HG02798 (cell line): ENCODE data around the gene ZNF184.
A peak's percentile ranks its signal among the peaks of the same experiment; 100 is the strongest.

Source experiments
- ATAC-seq: cut with Tn5 transposase; IDR thresholded peaks from one replicate; pipeline ENCODE4 v1.9.1; 2021; ENCODE audit warnings: mild to moderate bottlenecking; ENCODE audit not compliant: unreplicated experiment, poor library complexity

The ZNF184 gene

DNA sequence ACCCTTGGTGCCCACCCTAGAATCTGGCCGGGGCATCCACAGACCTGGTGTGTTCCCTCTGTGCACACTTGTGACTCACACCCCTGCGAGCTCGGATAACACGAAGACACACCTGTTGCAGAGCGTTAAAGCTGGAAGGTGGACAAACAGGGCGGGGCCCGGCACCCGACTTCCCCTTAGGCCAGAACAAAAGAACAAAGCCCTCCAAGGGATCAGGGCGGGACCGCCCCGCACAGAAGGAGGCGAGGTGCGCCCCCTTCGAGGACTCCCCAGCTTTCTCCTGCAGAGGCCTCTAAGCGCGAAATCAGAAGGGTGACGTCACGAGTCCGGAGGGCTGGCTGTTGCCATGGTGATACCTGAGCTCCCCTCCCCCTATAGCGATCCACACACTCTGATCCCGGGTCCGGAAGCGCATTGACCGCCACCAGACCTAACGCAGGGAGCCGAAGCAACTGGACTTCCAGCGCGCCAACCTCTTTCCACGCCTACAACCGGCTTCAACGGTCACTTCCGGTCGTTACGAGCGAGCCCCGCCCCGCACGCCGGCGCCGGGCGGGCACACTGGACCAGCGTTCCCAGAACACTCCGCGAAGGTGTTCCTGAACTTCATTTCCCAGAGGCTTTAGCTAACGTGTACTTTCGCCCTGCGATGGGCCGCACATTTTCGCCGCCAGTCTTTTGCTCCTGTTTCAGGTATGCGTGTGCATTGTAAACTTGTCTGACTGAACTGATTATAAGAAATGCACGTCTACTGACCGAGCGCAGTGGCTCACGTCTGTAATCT lies at the start of gene ZNF184:
Gene ZNF184 (minus strand): TSS at position 489 of the 784 bp plus-strand sequence. CDS start 811 bp downstream, outside the sequence.
- ATAC-seq: peak; percentile 93

DNA sequence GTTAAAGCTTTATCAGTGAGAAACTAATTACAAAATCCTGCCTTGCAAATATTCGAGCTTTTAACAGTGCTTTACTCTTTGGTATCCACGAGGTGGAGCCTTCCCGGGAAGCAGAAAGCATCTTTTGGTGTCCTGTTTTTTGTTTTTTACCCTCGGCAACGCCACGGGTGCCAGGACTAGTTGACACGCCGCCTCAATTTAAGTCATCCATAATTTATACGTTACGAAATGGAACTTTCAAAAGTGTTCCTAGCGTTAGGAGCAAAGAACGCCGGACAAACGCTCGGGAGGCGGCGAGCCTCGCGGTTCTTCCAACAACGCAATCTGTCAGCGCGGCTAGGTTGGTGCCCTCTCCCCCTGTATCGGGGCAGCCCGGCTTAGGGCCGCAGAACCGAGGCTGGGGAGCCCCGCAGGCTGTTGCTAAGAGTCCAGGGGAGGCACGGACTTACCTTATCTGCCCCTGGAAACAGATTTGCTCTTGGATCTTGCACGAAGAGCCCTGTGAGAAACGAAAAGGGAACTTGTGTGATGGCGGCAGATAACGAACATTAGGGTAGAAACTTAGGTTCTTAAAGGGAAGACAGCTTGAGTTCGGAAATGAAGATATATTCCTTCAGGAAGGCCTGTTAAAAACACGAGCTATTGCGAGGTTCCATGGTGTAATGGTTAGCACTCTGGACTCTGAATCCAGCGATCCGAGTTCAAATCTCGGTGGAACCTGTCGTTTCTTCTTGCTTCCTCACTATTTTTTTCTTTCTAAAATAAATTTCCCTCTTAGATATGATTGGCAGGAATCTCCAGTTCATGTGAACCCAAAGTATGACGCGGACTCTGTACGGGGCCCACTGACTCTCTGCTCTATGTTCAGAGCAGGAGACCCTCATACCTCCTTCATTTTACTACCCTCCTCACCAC lies 46.2 kb upstream of the ZNF184 start:
- ATAC-seq: peak; percentile 70

DNA sequence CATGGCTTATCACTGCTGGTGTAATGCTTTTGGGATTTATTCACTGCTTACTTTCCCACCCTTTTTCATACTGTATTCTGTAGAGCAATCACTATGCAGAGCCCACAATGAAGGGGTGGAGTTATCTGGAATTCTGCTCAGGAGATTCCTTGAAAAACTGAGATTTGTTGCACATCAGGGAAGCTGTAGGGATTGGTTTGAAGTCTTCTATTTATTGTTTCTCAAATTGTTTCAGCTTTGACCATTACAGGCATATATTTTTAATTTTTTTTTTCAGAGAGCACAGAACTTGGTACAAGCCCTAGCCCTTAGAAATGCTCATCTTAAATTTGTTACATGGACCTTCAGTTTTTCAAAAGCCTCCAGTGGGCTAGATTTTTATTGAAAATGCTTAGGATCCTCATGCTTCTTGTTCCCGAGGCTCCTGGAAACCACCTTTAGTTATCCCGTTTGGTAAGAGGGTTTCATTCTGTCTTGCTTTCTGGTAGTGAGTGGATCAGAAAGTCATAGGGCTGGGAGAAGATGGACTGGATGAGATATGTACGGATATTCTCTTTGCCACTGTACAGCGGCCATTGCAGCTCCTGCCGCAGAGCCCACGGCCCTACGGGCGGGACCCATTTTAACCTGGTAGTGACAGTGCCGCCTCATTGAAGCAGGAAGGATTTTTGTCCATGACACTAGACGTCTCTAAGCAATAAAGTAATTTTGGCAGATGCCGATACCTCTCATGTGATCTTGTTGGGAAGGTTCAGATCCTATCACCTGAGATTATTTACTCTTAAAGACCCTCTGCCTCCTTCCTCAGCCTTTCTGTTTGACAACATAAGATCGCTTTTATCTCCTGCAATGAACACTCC lies 45.3 kb upstream of the ZNF184 start:
- ATAC-seq: no peak

DNA sequence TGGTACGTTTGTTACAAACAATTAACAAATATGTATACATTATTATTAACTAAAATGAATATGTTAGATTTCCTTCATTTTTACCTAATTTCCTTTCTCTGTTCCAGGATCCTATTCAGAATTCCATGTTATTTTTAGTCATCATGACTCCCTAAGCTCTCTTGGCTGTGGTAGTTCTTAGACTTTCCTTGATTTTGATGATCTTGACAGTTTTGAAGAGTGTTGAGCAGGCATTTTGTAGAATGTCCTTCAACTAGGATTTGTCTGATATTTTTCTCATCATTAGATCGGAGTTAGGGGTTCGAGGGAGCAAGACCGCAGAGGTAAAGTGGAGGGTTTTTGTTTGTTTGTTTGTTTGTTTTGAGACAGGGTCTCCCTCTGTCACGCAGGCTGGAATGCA lies 44.3 kb upstream of the ZNF184 start:
- ATAC-seq: no peak

DNA sequence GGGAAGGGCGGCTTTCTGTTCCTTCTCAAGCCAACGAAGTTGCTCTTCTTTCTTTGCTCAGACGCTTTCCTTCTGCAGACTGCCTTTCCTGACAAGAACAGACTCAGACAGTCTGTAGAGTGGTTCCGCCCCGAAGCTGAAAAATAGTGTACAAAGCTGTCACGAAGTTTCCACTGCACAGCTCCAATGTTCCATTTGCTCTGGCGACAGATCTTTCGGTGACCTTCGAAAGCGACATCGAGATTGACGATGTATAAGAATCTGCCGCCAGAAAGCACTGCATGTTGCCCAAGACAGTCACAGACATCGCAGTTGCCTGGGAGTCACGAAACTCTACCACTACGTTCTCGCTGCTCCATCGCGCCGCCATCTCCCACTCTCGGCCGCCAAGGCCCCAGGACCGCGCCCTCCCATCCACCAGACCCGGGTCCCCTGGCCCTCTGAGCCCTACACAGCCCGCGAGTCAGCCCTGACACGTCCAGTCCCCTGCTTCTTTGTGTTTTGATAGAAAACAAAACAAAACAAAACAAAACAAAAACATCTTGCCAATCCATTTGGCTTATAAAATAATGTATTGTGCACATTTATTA lies 42.1 kb upstream of the ZNF184 start:
- ATAC-seq: no peak

DNA sequence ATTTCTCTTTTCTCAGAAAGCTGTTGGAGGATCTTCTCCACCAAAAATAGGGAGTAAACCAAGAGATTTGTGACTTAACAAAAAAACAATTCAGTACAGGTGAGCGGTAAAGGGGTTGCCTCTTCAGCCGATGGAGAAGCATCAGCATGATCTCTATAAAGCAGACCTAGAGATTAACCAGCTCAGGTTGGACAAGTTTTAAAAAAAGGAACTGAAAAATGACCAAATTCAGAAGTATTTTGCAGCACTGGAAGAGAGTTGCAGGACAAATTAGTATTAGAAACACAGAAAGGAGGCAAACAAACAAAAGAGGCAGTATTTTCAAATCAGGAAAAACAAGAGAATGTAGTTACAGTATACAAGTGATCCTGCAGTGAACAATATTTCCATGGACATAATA lies 39.6 kb upstream of the ZNF184 start:
- ATAC-seq: no peak

DNA sequence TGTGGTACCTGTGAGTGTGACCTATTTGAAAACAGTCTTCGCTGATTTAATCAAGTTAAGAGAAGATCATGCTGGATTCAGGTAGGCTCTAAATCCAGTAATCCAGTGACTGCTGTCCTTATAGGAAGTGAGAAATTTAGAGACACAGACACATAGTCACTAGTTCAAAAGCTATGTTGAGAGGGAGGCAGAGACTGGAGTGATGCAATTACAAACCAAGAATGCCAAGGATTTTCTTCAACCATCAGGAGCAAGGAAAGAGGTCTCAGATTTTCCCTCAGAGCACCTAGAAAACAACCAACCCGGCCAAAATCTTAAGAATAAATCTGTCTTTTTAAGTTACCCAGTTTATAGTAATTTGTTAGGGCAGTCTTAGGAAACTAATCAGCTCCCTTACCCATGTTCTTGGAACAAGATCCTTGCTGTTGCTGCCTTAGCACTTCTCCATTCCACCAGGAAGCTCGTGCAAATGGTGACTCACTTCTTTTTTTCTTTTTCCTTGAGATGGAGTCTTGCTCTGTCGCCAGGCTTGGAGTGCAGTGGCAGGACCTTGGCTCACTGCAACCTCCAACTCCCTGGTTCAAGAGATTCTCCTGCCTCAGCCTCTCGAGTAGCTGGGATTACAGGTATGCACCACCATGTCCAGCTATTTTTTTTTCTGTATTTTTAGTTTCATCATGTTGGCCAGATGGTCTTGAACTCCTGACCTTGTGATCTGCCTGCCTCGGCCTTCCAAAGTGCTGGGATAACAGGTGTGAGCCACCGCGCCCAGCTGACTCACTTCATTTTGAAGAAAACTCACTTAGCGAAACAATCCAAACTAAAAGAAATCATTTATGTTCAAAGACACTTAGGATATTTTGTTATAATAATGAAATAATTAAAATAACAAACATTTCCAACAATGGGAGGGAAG lies 34.4 kb upstream of the ZNF184 start:
- no peak for ATAC-seq

DNA sequence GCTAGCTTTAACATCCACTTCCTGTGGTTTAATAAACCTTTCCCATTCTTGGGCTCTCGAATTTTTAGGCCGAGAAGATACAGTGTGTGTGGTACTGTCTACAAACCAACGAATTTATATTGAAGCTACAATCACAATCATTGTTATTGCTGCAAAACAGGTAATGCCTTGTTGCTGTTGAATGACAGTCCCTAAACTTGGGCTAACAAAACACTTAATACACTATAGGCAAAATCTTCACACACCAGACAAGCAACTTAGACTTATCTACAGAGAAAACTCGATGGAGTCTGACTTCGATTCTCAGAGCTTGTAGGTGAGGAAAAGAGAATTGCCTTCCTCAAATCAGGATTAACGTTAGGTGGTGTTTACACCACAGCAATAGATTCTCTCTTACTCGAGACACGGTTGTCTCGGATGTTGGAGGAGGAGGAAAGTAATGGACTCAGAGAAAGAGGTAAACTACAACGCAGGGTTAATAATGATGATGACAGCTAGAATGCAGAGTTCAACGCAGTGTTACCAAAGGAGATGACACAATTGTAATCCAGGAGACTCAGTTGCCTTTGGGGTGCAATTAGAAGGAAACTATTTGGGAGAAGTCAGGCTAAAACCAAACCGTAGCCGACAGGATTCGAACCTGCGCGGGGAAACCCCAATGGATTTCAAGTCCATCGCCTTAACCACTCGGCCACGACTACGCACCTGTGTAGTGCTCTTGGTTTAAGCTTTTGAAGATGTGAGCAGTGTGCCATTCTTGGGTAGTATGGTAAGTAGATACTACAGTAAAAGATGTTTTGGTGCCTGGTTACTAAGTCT lies 32.5 kb upstream of the ZNF184 start:
- ATAC-seq: no peak

DNA sequence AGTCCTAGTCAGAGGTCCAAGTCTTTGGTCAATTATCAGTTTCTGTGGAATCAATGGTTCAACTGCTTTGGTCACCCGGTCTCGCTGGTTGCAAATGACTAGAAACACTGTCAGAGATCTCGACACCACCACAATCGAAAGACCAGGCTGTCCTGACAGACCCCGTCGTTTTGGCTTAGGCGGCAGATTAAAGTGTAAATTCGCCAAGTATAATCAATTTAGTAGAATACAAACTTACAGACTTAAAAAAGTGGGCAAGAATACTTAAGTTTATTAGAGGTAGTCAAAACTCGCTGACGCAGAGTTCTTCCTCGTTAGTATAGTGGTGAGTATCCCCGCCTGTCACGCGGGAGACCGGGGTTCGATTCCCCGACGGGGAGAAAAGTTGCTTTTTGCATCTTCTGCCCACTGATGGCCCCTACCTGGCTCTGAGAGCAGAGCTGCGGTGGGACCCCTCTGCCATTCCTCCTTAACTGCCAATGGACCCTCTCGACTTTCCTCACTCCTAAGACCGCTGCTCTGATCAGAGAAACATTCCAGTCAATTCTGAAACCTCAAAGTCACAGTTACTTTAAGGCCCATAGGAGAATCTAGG lies 30.6 kb upstream of the ZNF184 start:
- peak; percentile 49 for ATAC-seq

DNA sequence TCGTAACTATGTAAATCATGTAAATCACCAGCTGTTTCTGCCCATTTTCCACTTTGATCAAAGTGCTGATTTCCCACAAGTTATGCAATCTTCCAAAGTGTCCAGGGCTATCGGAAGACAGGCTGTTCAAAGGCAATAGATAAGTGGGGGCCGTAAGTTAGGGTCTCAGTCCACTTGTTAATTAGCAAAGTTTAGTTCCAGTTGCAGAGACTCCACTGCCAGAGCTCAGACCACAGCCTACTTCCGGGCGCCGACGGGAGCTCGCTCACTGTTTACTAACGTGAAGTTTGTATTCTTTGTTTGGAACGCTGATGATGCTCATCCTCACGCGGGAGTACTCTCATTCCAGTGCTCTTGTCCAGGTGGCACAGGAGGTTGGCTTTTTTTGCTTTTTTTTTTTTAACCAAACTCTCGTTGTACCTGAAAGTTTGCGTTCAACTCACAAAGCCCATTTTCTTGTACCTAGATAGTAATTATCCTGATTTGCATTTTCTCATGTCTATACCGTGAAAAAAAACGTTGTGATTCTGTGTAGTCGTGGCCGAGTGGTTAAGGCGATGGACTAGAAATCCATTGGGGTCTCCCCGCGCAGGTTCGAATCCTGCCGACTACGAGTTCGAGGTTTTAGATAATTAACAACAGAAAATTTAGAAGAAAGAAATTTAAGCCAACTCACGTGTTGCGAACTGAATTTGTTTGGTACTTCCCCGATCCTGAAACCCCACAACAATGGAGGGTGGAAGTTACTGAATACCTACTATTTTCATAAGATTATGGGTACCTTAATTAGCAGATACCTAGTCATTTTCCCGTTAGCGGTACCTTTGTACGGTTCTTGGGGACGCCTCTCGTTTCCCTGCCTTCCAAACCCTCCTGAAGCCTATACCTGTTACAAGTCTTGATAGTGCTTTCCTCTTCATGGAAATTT lies 29.9 kb upstream of the ZNF184 start:
- ATAC-seq: peak; percentile 46

DNA sequence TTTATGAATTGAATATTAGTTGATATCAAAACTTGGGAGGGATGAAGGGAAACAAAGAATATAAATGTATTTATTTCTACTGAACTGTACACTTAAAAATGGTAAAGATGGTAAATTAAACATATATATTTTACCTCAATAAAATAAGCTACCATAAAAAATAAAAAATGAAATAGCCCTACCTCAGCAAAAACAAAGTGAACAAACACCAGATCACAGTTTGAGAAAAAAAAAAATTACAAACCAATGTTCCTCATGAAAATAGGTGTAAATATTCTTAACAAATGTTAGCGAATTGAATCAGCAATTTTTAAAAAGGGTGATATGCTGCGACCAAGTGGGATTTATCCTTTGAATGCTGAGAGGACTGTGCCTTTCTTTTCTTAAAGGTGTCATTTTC lies 28.3 kb upstream of the ZNF184 start:
- no peak for ATAC-seq

DNA sequence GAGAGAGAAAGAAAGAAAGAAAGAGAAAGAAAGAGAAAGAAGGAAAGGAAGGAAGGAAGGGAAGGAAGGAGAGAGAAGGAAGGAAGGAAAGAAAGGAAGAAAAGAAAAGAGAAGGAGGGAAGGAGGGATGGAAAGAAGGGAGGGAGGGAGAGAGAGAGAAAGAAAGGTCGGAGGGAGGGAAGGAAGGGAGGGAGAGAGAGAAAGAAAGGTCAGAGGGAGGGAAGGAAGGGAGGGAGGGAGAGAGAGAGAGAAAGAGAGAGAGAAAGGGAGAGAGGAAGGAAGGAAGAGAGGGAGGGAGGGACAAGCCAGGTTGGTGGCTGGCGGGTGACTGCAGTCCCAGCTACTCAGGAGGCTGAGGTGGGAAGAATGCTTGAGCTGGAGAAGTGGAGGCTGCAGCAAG lies 27.3 kb upstream of the ZNF184 start:
- ATAC-seq: no peak

DNA sequence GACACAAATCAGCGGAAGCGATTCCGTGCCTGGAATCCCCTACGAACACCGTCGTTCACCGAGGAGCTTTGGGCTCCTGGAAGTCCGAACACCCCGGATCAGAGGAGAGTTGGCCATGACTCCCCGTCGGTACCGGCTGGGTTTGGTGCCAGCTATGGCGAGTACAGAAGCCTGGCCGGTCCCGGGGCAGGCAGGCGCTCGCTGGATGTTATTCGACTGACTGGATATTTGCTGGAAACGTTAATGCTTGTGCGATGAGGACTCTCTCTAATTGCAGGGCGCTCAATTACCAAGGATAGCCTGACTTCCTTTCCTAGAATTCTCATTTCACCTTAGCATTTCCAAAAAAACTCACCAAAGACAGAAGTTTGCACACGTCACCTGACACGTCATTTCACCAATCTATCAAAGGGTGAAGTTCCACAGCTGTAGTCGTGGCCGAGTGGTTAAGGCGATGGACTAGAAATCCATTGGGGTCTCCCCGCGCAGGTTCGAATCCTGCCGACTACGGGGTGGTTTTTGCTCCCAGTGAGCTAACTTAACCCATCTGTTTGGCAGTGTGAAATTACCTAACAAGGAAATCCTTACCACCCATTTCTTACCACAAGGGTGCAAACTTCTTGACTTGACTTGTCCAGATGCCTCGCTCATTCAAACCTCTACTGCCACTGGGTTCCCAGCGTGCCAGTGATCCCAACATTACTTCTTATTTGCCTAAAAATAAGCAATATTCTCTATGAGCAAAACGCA lies 22.7 kb upstream of the ZNF184 start:
- peak; percentile 75 for ATAC-seq

DNA sequence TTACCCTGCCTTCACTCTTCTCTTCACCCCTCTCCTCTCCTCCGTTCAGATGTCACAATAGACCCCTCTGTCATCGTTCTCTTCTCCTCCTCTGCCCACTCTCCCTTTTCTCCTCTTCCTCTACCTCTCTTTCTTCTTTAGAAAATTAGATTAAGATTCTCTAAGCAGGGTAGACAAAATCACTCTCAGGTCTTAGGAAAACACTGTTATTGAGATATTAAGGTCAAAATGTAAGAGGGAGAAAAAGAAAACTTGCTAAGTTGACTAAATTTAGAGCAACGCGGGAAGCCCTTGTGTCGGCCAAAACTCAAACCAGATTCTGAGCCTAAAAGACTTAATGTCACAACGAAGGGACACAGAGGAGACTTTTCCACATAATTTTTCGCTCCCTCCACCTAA lies 22.1 kb upstream of the ZNF184 start:
- ATAC-seq: no peak

DNA sequence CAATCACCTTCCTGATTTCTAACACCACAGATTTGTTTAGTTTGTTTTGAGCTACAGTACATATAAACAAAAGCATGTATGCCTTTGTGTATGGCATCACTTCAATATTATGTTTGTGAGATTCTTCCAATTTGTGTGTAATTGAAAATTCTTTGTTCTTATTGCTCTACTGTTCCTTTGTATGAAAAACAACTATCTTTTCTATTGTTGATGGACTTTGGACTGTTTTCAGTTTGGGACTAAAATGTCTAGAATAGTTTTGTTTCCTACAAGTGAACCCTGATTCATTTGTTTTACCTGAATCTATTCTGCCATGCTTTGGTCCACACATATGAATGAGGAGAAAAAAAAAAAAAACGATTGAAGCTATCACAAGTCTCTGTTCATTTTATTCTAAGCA lies 21.2 kb upstream of the ZNF184 start:
- no peak for ATAC-seq

DNA sequence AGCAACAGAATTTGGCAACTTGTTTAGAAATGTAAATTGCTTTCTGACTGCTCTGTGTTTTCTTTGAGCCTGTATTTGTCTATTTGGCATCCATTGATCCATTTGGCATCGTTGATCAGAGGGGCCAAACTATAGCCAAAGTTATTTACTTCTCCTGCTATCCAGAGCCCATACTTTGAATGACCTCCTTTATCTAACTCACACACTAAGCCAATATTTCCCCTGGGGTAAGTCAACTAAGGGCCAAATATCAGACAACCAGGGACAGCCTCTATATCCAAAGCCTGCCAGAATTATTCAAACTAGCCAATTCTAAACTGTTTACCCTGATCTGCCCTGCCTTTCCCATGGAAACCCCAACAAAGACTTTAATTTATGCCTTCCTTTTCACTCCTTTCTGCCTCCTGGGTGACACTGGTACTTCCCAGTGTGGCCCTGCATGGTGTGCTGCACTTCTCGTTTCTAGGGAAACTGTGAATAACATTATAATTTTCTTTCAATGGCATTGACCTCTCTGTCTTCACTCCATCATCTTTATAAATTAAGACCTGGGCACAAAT lies 19.8 kb upstream of the ZNF184 start:
- no peak for ATAC-seq
